Measurements from ENCODE around the gene WDFY3.
"Not testable (repeated sequence)": the region's sequence is repeated elsewhere in the genome, so short reads cannot be mapped to it uniquely, and the experiment has no call there.

WDFY3 gene

DNA sequence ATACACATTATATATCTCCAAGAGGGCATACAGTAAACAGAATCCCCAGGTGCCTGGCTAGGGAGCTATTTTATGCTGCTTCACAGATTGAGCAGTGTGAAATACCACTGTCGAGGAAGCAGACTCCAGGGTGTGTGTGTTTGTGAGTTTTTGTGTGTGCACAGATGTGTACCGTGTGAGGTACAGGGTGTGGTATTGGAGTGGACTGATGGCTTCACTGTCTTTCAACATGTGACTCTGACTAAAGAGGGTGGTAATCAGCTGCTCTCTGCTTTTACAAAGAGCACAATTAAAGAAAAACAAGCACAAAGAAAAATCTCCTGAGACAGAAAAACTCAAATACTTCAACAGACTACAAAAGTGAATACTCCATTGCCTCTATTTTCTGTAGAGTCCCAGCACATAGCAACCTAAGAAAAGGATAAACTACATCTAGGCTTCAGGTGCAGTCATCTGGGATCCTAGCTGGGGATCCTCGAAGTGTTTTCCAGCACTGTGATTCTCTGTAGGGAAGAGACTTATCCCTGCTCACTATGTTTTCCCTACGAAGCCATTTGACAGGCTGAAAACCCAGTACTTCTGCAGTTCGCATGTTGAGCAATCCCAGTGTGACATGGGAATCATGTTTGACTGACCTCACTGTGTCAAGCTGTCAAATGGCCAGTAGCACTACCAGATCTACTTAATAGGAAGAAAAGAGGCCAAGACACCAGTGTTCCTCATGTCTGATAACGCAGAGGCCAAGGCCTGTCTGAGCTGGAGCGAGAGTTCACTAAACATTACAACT lies 283.2 kb downstream of the WDFY3 start:
- Histone ChIP-seq H3K27ac (ENCODE audit: low read depth, low read length, poor library complexity, severe bottlenecking) (no peak overlapping the region), H3K79me2 (ENCODE audit: insufficient read depth, low read length) (no peaks in the 10 kb centered on the region), H3K9me2 (ENCODE audit: low read depth, low read length) (no peaks in the 10 kb centered on the region), H3K9ac (ENCODE audit: low read length) (no peak overlapping the region), H3K4me3 (ENCODE audit: low read depth, low read length, poor library complexity, severe bottlenecking) (no peak overlapping the region), H3F3A (ENCODE audit: insufficient read depth, low read length) (no peaks in the 10 kb centered on the region), H3K27me3 (ENCODE audit: insufficient read depth, low read length) (no peaks in the 10 kb centered on the region), H2AFZ (ENCODE audit: low read length) (no peak overlapping the region), H3K4me2 (ENCODE audit: low read length) (no peak overlapping the region), H3K36me3 (ENCODE audit: insufficient read depth, low read length) (no peaks in the 10 kb centered on the region), H4K20me1 (ENCODE audit: insufficient read depth, low read length) (no peaks in the 10 kb centered on the region), H3K4me1 (ENCODE audit: insufficient read depth, low read length, severe bottlenecking) (no peaks in the 10 kb centered on the region), H3K9me3 (ENCODE audit: low read length) (no peaks in the 10 kb centered on the region)
- no peak for TF ChIP-seq EZH2 (IDR thresholded peaks at IDR 0.05; ENCODE audit: borderline replicate concordance, low read length)
- TF ChIP-seq, protein P1, sequence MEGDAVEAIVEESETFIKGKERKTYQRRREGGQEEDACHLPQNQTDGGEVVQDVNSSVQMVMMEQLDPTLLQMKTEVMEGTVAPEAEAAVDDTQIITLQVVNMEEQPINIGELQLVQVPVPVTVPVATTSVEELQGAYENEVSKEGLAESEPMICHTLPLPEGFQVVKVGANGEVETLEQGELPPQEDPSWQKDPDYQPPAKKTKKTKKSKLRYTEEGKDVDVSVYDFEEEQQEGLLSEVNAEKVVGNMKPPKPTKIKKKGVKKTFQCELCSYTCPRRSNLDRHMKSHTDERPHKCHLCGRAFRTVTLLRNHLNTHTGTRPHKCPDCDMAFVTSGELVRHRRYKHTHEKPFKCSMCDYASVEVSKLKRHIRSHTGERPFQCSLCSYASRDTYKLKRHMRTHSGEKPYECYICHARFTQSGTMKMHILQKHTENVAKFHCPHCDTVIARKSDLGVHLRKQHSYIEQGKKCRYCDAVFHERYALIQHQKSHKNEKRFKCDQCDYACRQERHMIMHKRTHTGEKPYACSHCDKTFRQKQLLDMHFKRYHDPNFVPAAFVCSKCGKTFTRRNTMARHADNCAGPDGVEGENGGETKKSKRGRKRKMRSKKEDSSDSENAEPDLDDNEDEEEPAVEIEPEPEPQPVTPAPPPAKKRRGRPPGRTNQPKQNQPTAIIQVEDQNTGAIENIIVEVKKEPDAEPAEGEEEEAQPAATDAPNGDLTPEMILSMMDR (IDR thresholded peaks at IDR 0.05; ENCODE audit: low read length): no peak

DNA sequence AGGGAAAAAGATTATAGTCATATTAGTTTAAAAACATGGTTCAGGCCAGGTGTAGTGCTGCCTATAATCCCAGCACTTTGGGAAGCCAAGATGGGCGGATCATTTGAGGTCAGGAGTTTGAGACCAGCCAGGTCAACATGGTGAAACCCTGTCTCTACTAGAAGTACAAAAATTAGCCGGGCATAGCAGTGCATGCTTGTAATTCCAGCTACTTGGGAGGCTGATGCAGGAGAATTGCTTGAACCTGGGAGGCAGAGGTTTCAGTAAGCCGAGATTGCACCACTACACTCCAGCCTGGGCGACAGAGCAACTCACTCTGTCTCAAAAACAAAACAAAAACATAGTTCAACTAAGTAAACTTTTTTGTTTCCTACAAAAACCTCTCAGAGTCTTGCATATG lies 283.8 kb downstream of the WDFY3 start:
- not testable (repeated sequence) for H3K79me2 ChIP-seq (ENCODE audit: insufficient read depth, low read length); H4K20me1 ChIP-seq (ENCODE audit: insufficient read depth, low read length); H3K9ac ChIP-seq (ENCODE audit: low read length); H2AFZ ChIP-seq (ENCODE audit: low read length); H3K36me3 ChIP-seq (ENCODE audit: insufficient read depth, low read length); H3F3A ChIP-seq (ENCODE audit: insufficient read depth, low read length); H3K27ac ChIP-seq (ENCODE audit: low read depth, low read length, poor library complexity, severe bottlenecking); H3K9me3 ChIP-seq (ENCODE audit: low read length); H3K27me3 ChIP-seq (ENCODE audit: insufficient read depth, low read length); H3K4me3 ChIP-seq (ENCODE audit: low read depth, low read length, poor library complexity, severe bottlenecking); H3K9me2 ChIP-seq (ENCODE audit: low read depth, low read length); H3K4me1 ChIP-seq (ENCODE audit: insufficient read depth, low read length, severe bottlenecking); H3K4me2 ChIP-seq (ENCODE audit: low read length)

DNA sequence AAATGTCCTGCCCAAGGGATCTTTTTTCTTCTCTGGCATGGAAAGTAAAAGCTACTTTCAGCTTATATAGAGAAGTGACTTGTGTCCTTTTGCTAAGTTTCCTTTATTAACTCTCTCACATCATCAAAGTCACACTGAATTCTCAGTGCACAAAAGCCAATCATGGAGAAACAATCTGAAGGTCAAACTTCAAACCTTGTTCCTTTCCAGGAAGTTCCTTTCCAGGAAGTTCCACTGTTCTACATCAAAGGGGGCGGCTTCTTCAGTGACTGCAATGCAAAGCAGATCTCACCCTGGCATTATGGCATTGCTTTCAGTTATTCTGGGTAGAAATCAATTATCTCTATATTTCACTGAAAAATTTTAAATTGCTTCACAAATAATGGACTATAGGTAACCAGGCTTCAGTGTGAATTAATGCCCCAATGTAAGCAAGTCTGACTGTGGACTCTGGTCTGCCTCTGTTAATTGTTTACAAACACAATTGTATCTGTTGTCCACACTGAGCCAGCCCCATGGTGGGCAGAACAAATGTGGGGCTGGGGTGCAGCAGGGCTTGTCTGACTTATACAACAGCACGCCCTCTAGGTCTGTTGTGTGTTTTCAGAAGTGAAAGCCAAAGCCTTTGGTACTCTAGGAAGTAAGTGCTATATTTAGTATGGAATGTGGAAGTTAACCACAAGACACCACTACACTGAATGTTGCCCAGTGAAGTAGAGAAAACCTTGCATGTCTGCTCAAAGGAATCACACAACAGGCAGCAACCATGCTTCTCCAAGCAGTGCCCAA lies 284.8 kb downstream of the WDFY3 start:
- Histone ChIP-seq H3K9me3 (ENCODE audit: low read length) (no peaks in the 10 kb centered on the region), H3K9ac (ENCODE audit: low read length) (no peak overlapping the region), H2AFZ (ENCODE audit: low read length) (no peak overlapping the region), H3K27me3 (ENCODE audit: insufficient read depth, low read length) (no peaks in the 10 kb centered on the region), H3K9me2 (ENCODE audit: low read depth, low read length) (no peaks in the 10 kb centered on the region), H3F3A (ENCODE audit: insufficient read depth, low read length) (no peaks in the 10 kb centered on the region), H4K20me1 (ENCODE audit: insufficient read depth, low read length) (no peaks in the 10 kb centered on the region), H3K79me2 (ENCODE audit: insufficient read depth, low read length) (no peaks in the 10 kb centered on the region), H3K4me2 (ENCODE audit: low read length) (no peak overlapping the region), H3K27ac (ENCODE audit: low read depth, low read length, poor library complexity, severe bottlenecking) (no peak overlapping the region), H3K4me1 (ENCODE audit: insufficient read depth, low read length, severe bottlenecking) (no peaks in the 10 kb centered on the region), H3K36me3 (ENCODE audit: insufficient read depth, low read length) (no peaks in the 10 kb centered on the region), H3K4me3 (ENCODE audit: low read depth, low read length, poor library complexity, severe bottlenecking) (no peak overlapping the region)
- no peak for TF ChIP-seq EZH2 (IDR thresholded peaks at IDR 0.05; ENCODE audit: borderline replicate concordance, low read length)
- TF ChIP-seq, protein P1 (IDR thresholded peaks at IDR 0.05; ENCODE audit: low read length): no peak
